Stimulated activated CD8-positive, alpha-beta memory T cell treated with anti-CD3 and anti-CD28 coated beads, Interleukin-7, amount 100 ng/mL, for 1 hour (primary cell): ENCODE results near the gene SH2D3A.
"Not testable (repeated sequence)": the region's sequence is repeated elsewhere in the genome, so short reads cannot be mapped to it uniquely, and the experiment has no call there.

ENCODE experiments used
- DNase-seq, 2 donors: peaks; one replicate each; pipeline ENCODE4 v3.0.0-alpha.2; 2020; ENCODE audit warnings: low read depth in 2 of 2

The SH2D3A gene

DNA sequence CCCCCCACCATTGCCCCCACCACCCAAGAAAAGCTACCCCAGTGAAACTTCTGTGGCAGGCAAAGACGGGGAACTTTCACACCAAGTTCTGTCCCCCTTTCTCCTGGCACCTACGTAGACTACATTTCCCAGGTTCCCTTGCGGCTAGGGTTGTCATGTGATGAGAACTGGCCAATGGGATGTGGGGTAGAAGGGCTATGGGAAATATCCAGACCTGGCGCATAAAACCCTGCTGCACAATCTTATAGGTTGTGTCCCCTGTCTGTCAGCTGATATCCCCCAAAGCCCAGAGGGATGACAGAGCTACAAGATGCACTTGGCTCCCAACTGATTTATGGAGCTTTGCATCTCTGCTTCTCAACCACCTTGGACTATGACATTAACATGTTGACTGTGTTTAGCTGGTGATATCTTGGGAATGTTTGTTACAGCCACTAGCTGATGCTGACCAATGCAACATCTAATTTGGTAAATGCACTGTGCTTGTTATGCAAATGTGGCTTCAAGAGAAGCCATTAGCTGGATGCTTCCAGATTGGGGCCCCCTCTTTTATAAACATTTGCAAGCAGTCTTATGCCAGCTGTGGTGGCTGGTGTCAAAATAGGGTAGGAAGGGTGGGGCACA is 6.1 kb downstream of the SH2D3A start:
- DNase-seq = no peak

- DNase-seq = no peak
Observed at GRCh38 chr19:6760606-6761005, 6.6 kb downstream of the SH2D3A start.

DNA sequence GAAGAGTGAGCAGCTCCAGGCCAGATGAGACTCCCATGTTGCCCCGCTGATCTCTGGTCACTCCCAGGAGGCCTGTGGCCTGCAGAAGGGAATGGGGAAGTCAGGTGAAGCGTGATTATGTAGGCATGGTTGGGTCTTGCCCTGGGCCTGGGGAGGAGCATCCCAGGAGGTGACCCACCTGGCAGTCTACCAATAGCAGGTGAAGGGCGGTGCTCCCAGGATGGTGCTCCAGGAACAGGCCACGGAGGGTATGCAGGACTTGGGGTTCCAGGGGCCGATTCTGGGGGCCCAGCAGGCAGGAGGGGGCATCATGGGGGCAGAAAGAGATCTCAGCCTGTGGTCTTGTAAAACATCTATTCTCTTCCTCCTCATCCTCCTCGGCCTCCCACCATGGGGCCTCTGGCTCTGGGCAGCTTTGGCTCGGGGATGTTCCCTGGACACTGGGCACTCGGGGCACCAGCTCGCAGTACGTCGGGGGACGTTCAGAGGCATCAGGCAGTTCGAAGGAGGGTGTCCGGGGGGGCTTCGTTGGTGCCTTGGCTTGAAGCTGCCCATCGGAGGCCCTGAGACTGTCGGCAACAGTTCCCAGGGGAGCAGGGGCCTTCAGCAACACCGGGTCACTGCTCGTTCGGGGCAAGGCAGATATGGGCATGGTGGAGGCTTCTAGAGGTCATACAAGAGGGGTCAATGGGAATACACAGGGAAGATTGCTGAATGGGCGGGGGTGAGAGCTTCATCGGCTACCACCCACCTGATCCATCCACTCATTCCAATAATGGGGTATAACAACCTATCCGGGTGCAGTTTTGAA is 12.4 kb downstream of the SH2D3A start:
- DNase-seq = no peak

GRCh38 chr19:6754136-6754535 is 13.1 kb downstream of the SH2D3A start:
- DNase-seq = no peak

DNA sequence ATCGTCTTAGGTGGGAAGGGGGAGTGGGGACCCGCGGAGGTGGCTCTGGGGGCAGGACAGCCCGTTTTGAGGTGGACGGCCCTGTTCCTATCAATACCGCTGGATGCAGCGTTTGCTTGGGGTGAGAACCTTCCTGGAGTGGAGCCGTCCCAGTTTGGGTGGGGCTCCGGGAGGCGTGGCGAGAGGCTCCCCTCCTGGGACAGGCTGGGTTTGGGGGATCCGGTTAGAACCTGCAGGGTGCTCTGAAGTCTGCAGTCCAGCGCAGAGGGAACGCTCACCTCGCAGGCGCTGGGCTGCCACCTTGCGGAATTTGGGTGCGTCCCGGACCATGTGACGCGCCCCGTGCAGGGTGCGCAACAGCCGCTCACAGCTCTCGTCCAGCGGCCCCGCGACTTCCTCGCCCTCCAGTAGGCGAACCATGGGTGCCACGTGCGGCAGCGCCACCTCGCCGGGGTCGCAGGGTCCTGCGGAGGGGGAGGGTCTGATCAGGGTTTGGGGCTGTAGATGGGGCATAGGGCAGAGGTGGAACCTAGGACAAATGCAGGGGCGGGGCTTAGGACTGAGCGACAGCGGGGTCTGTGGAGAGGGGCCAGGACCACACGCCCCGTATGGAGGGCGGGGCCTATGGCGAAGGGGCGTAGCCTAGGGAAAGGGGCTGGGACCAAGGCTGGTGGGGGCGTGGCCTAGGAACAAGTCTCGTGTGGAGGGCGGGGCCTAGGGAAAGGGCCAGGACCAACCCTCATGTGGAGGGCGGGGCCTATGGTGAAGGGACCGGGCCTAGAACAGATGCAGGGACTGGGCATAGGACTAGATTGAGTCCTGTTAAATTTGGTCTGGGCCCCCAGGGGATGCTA is 13.8 kb downstream of the SH2D3A start:
- DNase-seq = no peak

DNA sequence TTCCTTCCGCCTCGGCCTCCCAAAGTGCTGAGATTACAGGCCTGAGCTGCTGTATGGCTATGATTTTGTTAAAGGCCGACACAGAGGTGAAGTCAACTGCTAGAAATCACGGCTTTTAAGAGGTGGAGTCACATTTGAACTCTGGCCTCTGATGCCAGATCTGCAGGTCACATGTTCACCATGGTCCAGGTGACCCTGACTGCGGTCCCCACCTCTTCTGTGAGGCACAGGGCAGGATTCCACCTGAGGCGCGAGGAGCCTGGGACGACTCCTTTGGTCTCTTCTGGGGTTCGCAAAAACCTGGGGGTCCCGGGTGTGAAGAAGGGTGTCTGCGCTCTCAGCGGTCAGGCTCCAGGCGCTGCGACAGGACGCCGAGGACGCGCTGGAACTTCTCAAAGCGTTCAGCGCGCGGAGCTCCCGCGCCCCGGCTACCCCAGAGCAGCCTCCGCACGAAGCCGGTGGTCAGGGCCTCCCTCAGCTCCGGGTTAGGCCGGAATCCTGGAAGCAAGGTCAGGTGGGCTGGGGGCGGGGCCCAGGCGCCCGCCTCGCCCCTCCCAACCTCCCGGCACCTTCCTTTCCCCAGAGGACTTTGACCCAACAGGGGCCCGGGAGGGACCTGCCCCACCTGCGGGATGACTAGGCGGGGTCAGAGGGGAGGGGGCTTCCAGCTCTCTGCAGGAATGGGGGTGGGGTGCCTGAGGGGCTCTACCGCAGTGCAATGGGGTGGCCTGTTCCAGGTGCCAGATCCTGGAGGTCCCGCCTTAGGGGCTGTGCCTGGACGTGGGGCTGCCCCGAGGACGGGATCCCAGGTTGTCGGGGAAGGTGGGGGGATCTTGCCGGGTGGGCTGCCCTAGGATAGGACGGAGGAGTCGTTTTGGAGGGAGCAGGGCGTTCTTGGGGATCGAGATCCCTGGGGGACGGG is 14.7 kb downstream of the SH2D3A start:
- no peak for DNase-seq

- no peak for DNase-seq
Observed at GRCh38 chr19:6751189-6751588, 16.0 kb downstream of the SH2D3A start.

DNA sequence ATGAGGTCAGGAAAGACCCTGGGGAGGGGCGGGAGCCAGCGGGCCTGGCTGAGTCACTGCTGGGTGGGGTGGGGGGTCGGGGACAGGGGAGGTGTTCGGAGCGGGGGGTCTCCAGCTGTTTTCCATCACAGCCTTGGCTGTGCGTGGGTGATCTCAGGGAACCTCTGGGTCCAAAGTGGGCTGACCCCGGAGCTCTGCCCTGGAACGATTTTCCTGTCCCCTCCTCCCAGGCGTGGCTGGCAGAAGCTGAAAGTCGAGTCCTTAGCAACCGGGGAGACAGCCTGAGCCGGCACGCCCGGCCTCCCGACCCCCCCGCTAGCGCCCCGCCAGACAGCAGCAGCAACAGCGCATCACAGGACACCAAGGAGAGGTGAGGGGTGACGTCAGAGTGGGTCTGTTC is 17.2 kb downstream of the SH2D3A start:
- DNase-seq = no peak

- not testable (repeated sequence) for DNase-seq
Observed at GRCh38 chr19:6748543-6748942, 18.7 kb downstream of the SH2D3A start.

GRCh38 chr19:6745965-6746364 is 21.3 kb downstream of the SH2D3A start:
- no peak for DNase-seq

- no peak for DNase-seq
Observed at GRCh38 chr19:6744381-6745301, 22.6 kb downstream of the SH2D3A start.

DNA sequence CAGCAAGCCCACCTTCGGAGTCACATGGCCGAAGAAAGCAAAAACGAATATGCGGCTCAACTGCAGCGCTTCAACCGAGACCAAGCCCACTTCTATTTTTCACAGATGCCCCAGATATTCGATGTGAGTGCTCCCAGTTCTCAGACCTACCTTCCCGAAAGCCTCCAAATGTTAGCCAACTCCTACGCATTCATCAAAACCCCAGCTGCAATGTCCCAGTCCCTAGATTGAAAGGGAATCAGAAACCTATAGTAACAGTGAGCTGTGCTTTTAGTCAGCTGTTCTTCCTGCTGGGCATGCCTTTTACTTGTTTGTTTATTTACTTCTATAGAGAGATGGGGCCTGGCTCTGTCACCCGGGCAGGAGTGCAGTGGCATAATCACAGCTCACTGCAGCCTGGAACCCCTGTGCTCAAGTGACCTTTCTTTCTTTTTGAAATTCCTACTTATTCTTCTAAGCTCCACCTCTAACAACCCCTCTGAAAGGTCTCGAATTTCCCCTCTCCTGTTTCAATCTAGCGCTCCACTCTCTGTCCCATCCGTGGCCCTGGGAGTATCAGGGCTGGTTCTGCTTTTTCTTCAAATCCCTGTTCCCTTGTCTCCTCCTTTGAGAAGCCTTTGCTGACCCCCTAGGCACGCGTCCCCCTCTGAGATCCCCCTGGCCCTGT is 23.4 kb downstream of the SH2D3A start:
- no peak for DNase-seq

DNA sequence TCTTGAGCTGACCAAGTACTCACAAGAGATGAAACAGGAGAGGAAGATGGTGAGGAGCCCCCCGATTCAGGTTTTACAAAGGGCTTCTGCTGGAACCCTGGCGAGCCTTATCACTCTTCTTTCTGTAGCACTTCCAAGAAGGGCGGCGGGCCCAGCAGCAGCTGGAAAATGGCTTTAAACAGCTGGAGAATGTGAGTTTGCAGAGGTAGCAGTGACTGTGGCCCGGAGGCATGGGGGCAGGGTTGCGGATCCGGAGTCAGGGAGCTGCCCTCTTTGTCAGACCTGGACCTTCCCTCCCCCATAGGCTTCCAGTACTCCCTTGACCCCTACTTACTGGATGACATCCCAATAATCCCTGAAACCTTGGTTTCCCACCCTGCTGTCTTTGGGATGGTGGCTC is 24.2 kb downstream of the SH2D3A start:
- DNase-seq = no peak

DNA sequence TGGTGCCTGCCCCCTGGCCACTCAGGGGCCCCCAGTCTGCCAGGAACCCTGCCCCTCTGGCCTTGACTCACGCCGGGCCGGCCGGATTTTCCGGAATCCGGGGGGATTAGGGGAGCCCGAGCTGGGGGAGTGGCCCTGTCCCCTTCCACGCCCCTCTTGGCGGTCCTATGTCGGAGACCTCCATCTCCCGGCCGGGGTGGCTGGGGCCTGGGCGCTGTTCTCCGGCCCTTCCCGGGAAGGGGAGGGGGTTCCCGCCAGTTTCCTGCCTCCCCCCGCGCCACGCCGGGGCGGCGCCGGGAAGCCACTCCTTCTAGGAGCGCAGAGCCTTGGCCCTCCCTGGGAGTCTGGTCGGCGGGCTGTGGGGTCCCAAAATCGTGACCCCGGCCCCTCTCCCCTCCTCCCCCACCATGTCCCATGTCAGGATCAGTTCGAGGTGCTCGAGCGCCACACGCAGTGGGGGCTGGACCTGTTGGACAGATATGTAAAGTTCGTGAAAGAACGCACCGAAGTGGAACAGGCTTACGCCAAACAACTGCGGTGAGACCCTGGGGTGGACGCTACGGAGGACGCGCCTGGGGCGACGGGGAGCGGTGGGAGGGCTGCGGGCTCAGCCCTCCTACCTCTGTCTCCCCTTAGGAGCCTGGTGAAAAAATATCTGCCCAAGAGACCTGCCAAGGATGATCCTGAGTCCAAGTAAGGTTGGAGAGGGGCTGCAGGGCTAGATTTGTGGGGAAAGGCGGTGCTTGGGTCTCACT is 26.5 kb downstream of the SH2D3A start:
- DNase-seq = no peak

DNA sequence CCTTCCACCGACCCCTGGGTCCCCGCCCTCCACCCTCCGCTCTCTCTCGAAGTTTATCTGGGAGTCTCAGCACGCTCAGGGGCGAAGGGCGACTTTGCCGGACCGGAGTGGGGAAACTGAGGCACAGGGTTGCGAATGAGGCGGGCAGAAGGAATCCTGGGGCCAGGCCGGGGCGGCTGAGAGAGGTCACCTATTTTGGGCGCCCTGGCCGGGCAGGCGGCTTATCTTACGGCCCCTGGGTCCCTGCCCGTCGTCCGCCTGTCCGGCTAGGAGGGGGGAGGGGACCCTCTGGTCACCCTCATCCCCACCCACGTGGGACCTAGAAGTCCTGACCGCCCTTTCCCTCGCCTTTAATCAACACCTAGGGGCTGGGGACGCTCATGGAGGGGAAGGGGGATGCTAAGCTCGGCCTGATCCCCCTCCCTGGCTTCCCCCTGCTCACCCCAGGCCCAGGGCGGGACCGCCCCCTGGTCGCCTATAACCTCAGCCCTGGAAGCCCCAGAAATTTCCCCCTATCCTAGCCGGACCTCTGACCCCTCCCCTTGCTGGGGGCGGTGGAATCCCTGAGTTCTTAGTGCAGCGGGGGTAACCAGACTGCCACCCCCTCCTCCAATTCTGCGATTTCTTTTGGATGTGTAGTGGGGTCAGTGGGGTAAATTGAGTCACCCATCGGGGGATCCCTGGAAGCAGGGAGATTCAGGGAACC is 27.2 kb downstream of the SH2D3A start:
- no peak for DNase-seq

DNA sequence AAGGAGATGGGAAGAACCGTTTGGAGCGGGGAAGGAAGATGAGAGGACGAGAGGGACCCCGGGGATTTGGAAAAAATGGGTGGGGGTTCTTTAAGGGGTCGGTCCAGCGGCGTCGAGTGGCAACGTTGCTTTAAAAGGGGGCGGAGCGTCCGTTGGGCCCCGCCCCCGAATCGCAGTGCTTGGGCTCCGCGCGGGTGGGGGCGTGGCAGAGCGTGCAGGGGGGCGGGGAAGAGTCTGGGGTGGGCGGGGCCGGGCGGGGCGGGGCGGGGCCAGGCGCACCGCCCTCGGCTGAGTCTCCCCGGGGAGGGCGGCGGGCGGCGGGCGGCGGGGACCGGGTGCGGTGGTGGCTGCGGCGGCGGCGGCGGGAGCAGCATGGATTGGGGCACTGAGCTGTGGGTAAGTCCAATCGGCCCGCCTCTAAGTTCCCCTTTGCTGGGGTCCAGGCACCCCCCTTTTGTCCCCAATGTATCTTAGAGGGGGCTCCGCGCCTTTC is 27.8 kb downstream of the SH2D3A start, which contains the start of gene TRIP10:
TSS of gene TRIP10 (plus strand) at position 291 of the 493 bp plus-strand sequence. CDS start at position 373, 82 bp downstream.
- peak; percentile 63 to 69 for DNase-seq

DNA sequence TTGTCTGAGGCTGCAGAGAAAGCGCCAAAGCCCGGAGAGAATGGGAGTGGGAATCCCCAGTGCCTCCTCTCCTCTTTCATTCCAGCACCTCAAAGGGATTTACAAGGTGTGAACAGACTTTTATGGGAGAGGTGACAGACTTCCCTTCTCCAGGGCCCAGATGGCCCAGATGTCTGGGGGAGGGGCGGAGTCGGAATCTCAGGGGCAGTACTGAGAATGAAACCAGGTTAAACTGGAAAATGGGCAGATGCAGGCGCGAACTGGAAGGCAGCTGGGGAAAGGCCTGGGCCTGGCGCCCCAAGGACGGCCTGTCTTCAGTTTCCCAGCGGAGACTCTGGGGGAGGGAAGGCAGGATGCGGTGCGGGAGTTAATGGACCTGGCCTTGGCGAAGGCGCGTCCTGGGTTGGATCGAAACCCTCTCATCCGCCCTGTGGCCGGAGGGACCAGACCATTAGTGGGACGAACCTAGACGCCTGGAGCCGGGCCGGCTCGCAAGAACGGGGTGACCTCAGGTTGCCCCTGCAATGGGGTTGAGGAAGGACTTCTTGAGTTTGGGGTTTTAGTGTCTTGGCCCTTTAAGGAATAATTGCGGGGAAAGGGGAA is 28.3 kb downstream of the SH2D3A start:
- no peak for DNase-seq
